Measurements from ENCODE around the gene PCBP3. TPM values are rescaled to one million over a fixed set of nuclear protein-coding genes. Genes with fewer than 3 reads are reported as not detected.

Gene PCBP3
- total RNA-seq, 1 experiment from 2014 or later = 1.4 TPM

GRCh38 chr21:45913418-45913765 lies 269.9 kb downstream of the PCBP3 start:
- H3K9me3 Mint-ChIP-seq (ENCODE audit: low read depth, unreplicated experiment) = no peaks in the 10 kb centered on the region
- H3K4me3 Mint-ChIP-seq (ENCODE audit: low read depth, unreplicated experiment) = no peak overlapping the region
- intact Hi-C loops (cut with micrococcal nuclease; ENCODE audit: unreplicated experiment) = no loop called here
- H3K36me3 Mint-ChIP-seq (ENCODE audit: insufficient read depth, unreplicated experiment) = no peaks in the 10 kb centered on the region
- no peaks in the 10 kb centered on the region for H3K4me1 Mint-ChIP-seq (ENCODE audit: low read depth, unreplicated experiment)
- BruUV-seq (replicated peaks) = no TSS peak
- H3K27me3 Mint-ChIP-seq (ENCODE audit: unreplicated experiment) = peaks cover 37% of the 10 kb centered on the region
- no peak overlapping the region for H3K27ac Mint-ChIP-seq (ENCODE audit: unreplicated experiment)
- CTCF ChIA-PET = no interaction called here
- no peak for TF ChIP-seq CTCF (IDR thresholded peaks at IDR 0.05; ENCODE audit: unreplicated experiment)
- no peak for DNase-seq

DNA sequence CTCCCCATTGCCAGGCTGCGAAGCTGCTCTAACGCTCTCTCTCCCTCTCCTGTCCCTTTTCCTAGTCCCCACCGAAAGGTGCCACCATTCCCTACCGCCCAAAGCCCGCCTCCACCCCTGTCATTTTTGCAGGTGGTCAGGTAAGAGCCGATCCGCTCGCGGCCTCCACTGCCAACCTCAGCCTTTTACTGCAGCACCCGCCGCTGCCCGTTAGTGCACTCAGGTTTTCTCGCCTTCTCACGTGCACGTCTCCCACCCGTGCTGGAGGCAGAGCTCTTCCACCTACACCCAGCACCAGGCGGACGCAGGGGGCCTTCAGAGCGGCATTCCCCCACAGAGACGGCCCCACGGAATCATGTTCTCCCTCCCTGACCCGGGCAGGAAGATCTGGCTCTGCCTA lies 270.4 kb downstream of the PCBP3 start:
- Mint-ChIP-seq H3K27me3 (ENCODE audit: unreplicated experiment) (peaks cover 32% of the 10 kb centered on the region), H3K36me3 (ENCODE audit: insufficient read depth, unreplicated experiment) (no peaks in the 10 kb centered on the region), H3K4me3 (ENCODE audit: low read depth, unreplicated experiment) (no peak overlapping the region), H3K4me1 (ENCODE audit: low read depth, unreplicated experiment) (no peaks in the 10 kb centered on the region), H3K27ac (ENCODE audit: unreplicated experiment) (no peak overlapping the region), H3K9me3 (ENCODE audit: low read depth, unreplicated experiment) (no peaks in the 10 kb centered on the region)
- no peak for DNase-seq
- CTCF ChIA-PET = no interaction called here
- BruUV-seq (replicated peaks) = no TSS peak
- intact Hi-C loops (cut with micrococcal nuclease; ENCODE audit: unreplicated experiment) = no loop called here
- TF ChIP-seq CTCF (IDR thresholded peaks at IDR 0.05; ENCODE audit: unreplicated experiment) = no peak

DNA sequence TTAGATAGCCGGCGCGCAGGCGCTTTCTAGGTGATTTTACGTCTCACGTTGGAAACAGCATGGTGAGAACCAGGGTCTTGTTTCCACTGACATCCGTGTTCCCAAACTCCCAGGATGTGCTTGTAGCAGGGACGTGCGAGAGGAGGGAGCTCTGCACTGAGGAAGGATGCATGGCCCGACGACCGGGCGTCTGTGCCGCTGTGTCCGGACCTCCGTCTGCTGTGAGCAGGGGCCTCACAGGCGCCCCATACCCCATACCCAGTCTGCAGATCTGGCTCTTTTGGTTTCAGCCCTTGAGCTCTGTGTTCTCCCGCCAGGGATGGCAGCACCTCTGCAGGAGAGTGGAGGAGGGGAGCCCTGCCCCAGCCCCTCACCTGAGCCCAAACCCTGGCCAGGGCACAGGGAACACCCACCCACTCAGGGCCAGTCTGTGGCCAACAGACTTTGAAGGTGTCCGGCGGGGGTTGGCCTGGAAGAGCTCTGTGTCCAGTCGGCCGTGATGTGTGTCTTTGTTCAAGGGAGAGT lies 270.9 kb downstream of the PCBP3 start:
- Mint-ChIP-seq H3K9me3 (ENCODE audit: low read depth, unreplicated experiment) (no peaks in the 10 kb centered on the region), H3K27ac (ENCODE audit: unreplicated experiment) (no peak overlapping the region), H3K4me3 (ENCODE audit: low read depth, unreplicated experiment) (no peak overlapping the region), H3K36me3 (ENCODE audit: insufficient read depth, unreplicated experiment) (no peaks in the 10 kb centered on the region), H3K27me3 (ENCODE audit: unreplicated experiment) (peaks cover 27% of the 10 kb centered on the region), H3K4me1 (ENCODE audit: low read depth, unreplicated experiment) (no peaks in the 10 kb centered on the region)
- CTCF ChIA-PET = no interaction called here
- no peak for TF ChIP-seq CTCF (IDR thresholded peaks at IDR 0.05; ENCODE audit: unreplicated experiment)
- intact Hi-C loops (cut with micrococcal nuclease; ENCODE audit: unreplicated experiment) = no loop called here
- no peak for DNase-seq
- no TSS peak for BruUV-seq (replicated peaks)

DNA sequence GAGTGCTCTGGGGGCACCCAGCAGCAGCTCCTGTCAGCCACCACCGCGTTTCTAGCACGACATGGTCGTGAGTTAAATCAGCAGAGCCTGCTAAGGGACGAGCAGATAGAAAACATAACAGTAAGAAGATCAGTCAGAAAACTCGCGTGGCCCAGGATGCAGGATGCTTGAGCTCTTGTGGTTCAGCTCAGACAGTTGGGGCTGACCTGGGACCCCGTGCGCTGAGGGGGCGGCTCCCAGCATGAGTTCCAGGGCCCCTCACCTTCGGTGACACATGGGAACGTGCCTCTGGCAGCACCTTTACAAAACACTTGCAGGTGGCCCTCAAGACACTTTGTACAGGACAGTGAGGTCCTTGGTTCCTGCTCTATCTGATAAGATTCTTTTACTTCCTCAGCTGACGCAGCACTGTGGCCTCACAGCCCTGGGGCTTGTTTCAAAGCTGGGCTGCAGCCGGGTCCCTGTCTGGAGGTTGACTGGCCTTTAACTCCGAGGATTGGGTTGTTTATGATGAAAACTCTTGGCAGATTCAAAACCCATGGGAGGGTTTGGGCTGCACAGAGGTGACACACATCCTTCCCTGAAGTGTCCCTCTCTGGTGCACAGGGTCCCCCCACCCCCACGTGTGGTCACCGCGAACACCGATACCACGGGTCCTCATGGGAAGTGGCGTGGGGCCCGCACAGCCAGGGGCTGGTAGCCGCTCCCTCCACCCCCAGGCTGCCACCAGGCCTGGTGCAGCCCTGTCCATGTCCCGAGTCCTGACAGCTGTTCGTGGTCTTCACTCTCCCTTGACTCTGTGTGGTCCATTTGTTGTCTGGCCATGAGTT lies 272.7 kb downstream of the PCBP3 start:
- no peak for TF ChIP-seq CTCF (IDR thresholded peaks at IDR 0.05; ENCODE audit: unreplicated experiment)
- no TSS peak for BruUV-seq (replicated peaks)
- no peaks in the 10 kb centered on the region for H3K4me1 Mint-ChIP-seq (ENCODE audit: low read depth, unreplicated experiment)
- no peaks in the 10 kb centered on the region for H3K36me3 Mint-ChIP-seq (ENCODE audit: insufficient read depth, unreplicated experiment)
- H3K27me3 Mint-ChIP-seq (ENCODE audit: unreplicated experiment) = peaks cover 17% of the 10 kb centered on the region
- CTCF ChIA-PET = no interaction called here
- no peak for DNase-seq
- no peaks in the 10 kb centered on the region for H3K9me3 Mint-ChIP-seq (ENCODE audit: low read depth, unreplicated experiment)
- H3K27ac Mint-ChIP-seq (ENCODE audit: unreplicated experiment) = no peak overlapping the region
- H3K4me3 Mint-ChIP-seq (ENCODE audit: low read depth, unreplicated experiment) = no peak overlapping the region
- intact Hi-C loops (cut with micrococcal nuclease; ENCODE audit: unreplicated experiment) = no loop called here
